Nephron progenitor cell (in vitro differentiated cells): ENCODE measurements around the gene MPPE1.

Source experiments
- DNase-seq: peaks from one replicate; pipeline ENCODE4 v3.0.0; 2021
- H3K27ac Mint-ChIP-seq: 2 replicates; pipeline ENCODE4 v1.8.0; 2021; ENCODE audit warnings: mild to moderate bottlenecking, moderate library complexity, mixed read lengths
- H3K27me3 Mint-ChIP-seq: 2 replicates; pipeline ENCODE4 v1.8.0; 2021; ENCODE audit warnings: mild to moderate bottlenecking, low read depth, mixed read lengths; ENCODE audit not compliant: poor library complexity
- H3K36me3 Mint-ChIP-seq: 2 replicates; pipeline ENCODE4 v1.8.0; 2021; ENCODE audit warnings: low read depth, mixed read lengths
- H3K4me1 Mint-ChIP-seq: 2 replicates; pipeline ENCODE4 v1.8.0; 2021; ENCODE audit warnings: mixed read lengths
- H3K4me3 Mint-ChIP-seq: 2 replicates; pipeline ENCODE4 v1.8.0; 2021; ENCODE audit warnings: mild to moderate bottlenecking, moderate library complexity, mixed read lengths
- H3K9me3 Mint-ChIP-seq: 2 replicates; pipeline ENCODE4 v1.8.0; 2021; ENCODE audit warnings: mild to moderate bottlenecking, moderate library complexity, mixed read lengths
- TF ChIP-seq, protein P1 (sequence below): fragments of 200-600 bp; sonication (generic); IDR thresholded peaks from 2 replicates; pipeline ENCODE4 v1.5.0; 2021; ENCODE audit warnings: antibody characterized with exemption

MPPE1 gene

DNA sequence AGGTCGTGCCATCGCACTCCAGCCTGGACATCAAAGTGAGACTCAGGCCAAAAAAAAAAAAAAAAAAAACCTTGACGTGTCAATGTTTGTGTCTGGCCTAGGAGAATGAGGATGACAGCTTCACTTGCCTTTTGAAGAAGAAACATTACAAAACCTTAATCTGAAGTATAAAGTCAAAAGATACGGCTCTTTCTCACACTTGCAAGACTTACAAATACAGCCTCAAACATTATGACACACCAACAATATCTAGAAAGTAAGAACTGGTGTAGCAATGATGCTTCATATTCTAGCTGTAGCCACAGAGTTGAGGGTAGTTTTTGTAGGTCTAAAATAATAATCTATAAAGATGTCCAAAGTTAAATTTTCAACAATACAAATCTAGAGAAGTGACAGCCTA lies 25.5 kb downstream of the MPPE1 start:
- no peaks in the 10 kb centered on the region for H3K9me3 Mint-ChIP-seq
- peaks cover 44% of the 10 kb centered on the region for H3K36me3 Mint-ChIP-seq
- no peak overlapping the region for H3K4me3 Mint-ChIP-seq
- TF ChIP-seq, protein P1, sequence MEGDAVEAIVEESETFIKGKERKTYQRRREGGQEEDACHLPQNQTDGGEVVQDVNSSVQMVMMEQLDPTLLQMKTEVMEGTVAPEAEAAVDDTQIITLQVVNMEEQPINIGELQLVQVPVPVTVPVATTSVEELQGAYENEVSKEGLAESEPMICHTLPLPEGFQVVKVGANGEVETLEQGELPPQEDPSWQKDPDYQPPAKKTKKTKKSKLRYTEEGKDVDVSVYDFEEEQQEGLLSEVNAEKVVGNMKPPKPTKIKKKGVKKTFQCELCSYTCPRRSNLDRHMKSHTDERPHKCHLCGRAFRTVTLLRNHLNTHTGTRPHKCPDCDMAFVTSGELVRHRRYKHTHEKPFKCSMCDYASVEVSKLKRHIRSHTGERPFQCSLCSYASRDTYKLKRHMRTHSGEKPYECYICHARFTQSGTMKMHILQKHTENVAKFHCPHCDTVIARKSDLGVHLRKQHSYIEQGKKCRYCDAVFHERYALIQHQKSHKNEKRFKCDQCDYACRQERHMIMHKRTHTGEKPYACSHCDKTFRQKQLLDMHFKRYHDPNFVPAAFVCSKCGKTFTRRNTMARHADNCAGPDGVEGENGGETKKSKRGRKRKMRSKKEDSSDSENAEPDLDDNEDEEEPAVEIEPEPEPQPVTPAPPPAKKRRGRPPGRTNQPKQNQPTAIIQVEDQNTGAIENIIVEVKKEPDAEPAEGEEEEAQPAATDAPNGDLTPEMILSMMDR = no peak
- peaks cover 3% of the 10 kb centered on the region for H3K27me3 Mint-ChIP-seq
- H3K27ac Mint-ChIP-seq = no peak overlapping the region
- no peak for DNase-seq
- peaks cover 10% of the 10 kb centered on the region for H3K4me1 Mint-ChIP-seq

DNA sequence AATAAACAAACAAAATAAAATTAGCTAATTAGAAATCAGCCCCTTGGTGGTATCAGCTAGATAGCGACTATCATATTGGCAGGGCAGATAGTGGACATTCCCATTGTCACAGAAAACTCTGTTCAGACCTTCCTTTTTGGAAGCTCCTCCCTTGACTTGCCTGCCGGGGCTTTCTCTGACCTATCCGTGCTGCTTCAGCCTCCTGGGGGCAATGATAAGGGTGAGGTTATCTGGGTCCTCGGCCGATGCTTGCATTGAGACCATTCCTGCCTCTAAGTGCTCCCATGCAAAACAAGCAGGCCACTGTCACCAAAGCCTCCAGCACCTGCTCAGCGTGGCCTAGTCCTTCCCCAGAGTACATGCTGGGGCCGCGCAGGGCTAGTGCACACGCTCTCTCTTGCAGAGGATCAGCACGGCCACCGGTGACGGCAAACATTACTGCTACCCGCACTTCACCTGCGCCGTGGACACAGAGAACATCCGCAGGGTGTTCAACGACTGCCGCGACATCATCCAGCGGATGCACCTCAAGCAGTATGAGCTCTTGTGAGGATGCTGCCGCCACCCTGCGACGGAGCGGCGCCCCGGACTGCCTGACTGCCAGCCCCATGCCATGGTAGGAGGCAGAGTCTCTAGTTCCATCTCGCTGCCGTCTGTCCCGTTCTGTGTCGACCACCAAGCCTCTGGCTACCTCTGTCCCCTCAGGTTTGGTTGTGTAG lies 27.4 kb downstream of the MPPE1 start:
- peaks cover 3% of the 10 kb centered on the region for H3K27me3 Mint-ChIP-seq
- H3K36me3 Mint-ChIP-seq = peaks cover 61% of the 10 kb centered on the region
- peaks cover 6% of the 10 kb centered on the region for H3K9me3 Mint-ChIP-seq
- H3K4me1 Mint-ChIP-seq = peaks cover 10% of the 10 kb centered on the region
- TF ChIP-seq, protein P1 = no peak
- H3K4me3 Mint-ChIP-seq = no peak overlapping the region
- DNase-seq = no peak
- peak overlapping the region; percentile 27 for H3K27ac Mint-ChIP-seq

DNA sequence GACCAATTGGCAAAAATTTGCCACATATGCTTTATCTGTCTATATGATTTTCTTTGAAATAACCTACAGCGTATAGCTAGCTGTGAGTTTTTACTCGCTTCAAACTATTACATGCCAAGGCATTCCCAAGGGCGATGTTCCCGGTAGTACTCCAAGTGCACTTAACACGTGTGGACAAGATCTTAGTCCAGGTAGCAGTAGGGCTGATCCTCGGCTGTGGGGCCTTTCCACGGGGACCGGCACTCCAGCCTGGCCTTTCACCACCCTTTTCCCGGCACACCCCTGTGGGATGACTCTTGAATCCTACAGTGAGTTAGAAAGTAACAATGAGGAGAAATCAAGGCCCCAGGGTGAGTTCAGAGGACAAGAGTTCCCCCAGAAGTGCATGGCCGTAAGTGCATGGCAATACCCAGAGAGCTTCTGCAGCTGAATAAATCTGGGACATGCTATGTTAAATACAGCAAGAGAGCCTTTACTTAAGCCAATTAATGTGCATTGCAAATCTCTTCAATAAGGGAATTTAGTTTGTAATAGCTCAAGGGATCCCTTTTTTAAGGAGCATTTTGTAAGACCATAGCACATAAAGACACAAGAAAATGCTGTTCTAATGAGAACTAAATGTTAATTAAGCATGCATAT lies 30.5 kb downstream of the MPPE1 start:
- DNase-seq = no peak
- Mint-ChIP-seq H3K27me3 (peaks cover 3% of the 10 kb centered on the region), H3K27ac (peak overlapping the region; percentile 61), H3K36me3 (peaks cover 71% of the 10 kb centered on the region), H3K9me3 (peaks cover 17% of the 10 kb centered on the region), H3K4me1 (peaks cover 7% of the 10 kb centered on the region), H3K4me3 (no peak overlapping the region)
- TF ChIP-seq, protein P1 = no peak

DNA sequence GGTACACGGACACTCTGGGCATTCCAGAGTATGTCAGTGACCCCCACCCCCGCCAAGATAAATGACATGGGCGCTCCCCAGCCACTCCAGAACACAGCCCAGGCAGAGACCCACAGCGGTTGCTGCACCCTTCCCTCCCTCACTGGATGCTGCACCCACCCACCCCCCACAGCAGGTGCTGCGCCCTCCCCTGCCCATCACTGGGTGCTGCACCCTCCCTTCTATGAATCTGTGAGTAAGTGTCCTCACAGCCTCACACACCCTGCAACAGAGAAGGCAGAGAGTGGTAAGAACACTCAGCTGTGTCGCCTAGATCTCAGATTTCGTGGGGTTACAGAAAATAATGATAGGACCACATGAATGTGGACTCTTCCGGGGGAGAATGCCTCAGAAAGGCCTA lies 33.4 kb downstream of the MPPE1 start:
- TF ChIP-seq, protein P1 = no peak
- peaks cover 63% of the 10 kb centered on the region for H3K36me3 Mint-ChIP-seq

DNA sequence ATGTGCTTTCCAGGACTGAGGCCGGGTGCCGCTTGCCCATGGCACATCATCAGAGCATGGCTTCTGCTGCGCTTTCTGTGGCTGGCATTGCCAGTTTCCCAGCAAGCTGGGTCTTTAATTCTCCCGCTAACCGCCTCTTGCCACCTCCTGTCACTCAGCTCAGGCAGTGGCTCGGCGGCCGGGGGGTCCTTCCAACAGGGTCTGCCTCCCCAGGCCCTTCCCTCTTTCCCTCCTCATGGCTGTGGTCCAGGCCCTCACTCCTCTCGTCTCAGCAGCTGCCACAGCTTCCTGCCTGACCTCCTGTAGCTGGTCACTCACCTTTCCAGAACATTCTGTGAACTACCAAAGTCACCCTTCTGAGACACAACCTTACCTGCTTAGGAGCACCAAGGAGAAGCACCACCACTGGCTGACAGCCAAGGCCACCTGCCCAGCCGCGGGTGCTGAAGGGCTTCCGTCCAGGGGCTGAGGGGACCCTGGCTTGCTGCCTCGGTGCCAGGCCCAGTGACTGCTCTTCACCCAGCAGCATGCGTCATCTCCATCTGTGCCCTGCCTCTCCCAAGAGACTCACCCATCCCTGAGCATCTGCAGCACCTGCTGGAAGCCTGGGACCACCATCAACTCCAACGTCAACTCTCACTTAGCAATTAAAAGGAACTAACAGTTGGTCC lies 34.3 kb downstream of the MPPE1 start:
- Mint-ChIP-seq H3K27me3 (no peaks in the 10 kb centered on the region), H3K4me3 (no peak overlapping the region), H3K36me3 (peaks cover 65% of the 10 kb centered on the region), H3K4me1 (no peaks in the 10 kb centered on the region), H3K9me3 (peaks cover 17% of the 10 kb centered on the region), H3K27ac (peak overlapping the region; percentile 19)
- TF ChIP-seq, protein P1 = no peak
- no peak for DNase-seq

More for the DNA sequence above, 33.4 kb downstream of the MPPE1 start:
- no peak for DNase-seq
- Mint-ChIP-seq H3K27ac (peak overlapping the region; percentile 5), H3K27me3 (no peaks in the 10 kb centered on the region), H3K4me3 (no peak overlapping the region), H3K9me3 (peaks cover 17% of the 10 kb centered on the region), H3K4me1 (no peaks in the 10 kb centered on the region)
